Heart left ventricle (tissue), 16 donors: ENCODE results near the gene GPN3. TPM values are rescaled to one million over a fixed set of nuclear protein-coding genes. Genes with fewer than 3 reads are reported as not detected.

Source experiments
- ATAC-seq, 4 donors: fragments of 200-7000 bp; cut with Tn5 transposase; one replicate each; pipeline ENCODE4 v1.9.1; 2020 to 2022; ENCODE audit warnings: moderate library complexity in 4 of 4, mild to moderate bottlenecking in 3 of 4, moderate number of reproducible peaks in 1 of 4
- DNase-seq, 5 donors: peaks; one replicate each; pipeline ENCODE4 v3.0.0-alpha.2; 2020
- H3K27ac ChIP-seq, 12 donors: fragments of 200-600 bp; sonication (generic) in 4 of 12; one replicate each; pipeline versions ENCODE4 v1.5.0 to v1.8.0; 2016 to 2022; ENCODE audit warnings: mild to moderate bottlenecking in 2 of 12
- H3K27me3 ChIP-seq, 9 donors: fragments of 200-600 bp; sonication (generic) in 2 of 9; one replicate each; pipeline versions ENCODE4 v1.5.1 to v1.8.0; 2016 to 2022; ENCODE audit warnings: mild to moderate bottlenecking in 3 of 9
- H3K36me3 ChIP-seq, 9 donors: fragments of 200-600 bp; sonication (generic) in 2 of 9; one replicate each; pipeline versions ENCODE4 v1.5.0 to v1.8.0; 2018 to 2022; ENCODE audit warnings: mild to moderate bottlenecking in 2 of 9
- H3K4me1 ChIP-seq, 12 donors: fragments of 200-600 bp; sonication (generic) in 4 of 12; one replicate each; pipeline versions ENCODE4 v1.5.0 to v1.8.0; 2016 to 2022; ENCODE audit warnings: mild to moderate bottlenecking in 3 of 12
- H3K4me3 ChIP-seq, 12 donors: fragments of 200-600 bp; sonication (generic) in 4 of 12; one replicate each; pipeline versions ENCODE4 v1.5.0 to v1.8.0; 2017 to 2022; ENCODE audit warnings: mild to moderate bottlenecking in 9 of 12, moderate library complexity in 4 of 12
- H3K9me3 ChIP-seq, 12 donors: fragments of 200-600 bp; sonication (generic) in 4 of 12; one replicate each; pipeline versions ENCODE4 v1.5.0 to v1.8.0; 2016 to 2022; ENCODE audit warnings: mild to moderate bottlenecking in 1 of 12
- CTCF ChIP-seq, 12 donors: fragments of 200-600 bp; sonication (generic) in 4 of 12; IDR thresholded peaks; one replicate each; pipeline versions ENCODE4 v1.5.0 to v1.8.0; 2018 to 2022; ENCODE audit warnings: antibody characterized with exemption in 12 of 12, mild to moderate bottlenecking in 5 of 12
- POLR2A ChIP-seq, 2 donors: fragments of 450-650 bp; IDR thresholded peaks; one replicate each; pipeline ENCODE4 v1.6.1; 2017; ENCODE audit warnings: antibody characterized with exemption in 2 of 2, mild to moderate bottlenecking in 2 of 2, moderate library complexity in 2 of 2
- WGBS, 4 donors: extraction: QIAGEN DNeasy Blood & Tissue Kit in 2 of 4; methylation state at CpG; one replicate each; pipeline versions ENCODE4 v1.1.5 to v1.1.7; 2013 to 2018; 5-methylcytosine and 5-hydroxymethylcytosine counted together
- intact Hi-C, 10 donors: fragments of 100-400 bp; cut with DNase I; formaldehyde crosslinking; loops; one replicate each; pipeline versions ENCODE4 v1.11.1 to v1.14.2; 2022
- polyA plus RNA-seq, 2 donors: library from polyadenylated mRNA; stranded (reverse); fragments of 200-250 nt; gene quantifications; one replicate each; pipeline ENCODE4 v1.2.3, GENCODE V29; 2013
- total RNA-seq, 9 donors: library from RNA; depleted of rRNA in 2 of 9; stranded (reverse); fragments of >200 nt in 2 of 9; fragmentation: NEBNext Ultra II Directional in 3 of 9; extraction: Animal tissue kit (Norgen Biotek cat#: 25700) in 3 of 9; gene quantifications; one replicate each; pipeline versions ENCODE4 v1.1.0 to v1.2.4, GENCODE V29; 2016 to 2023
- donor health status: ischemic (EF 13 %, LVEDD 7.1; RV severe dilation, severe dysfunction).
- donor health status: healthy with polysubstance abuse.
- donor health status: DM: no; HTN: yes; CAD: no.
- donor health status: DM: no; HTN: no; CAD: no.
- donor health status: ischemic (EF 25% LVEDD 6.9; RV normal size, moderate dysfunction).
- donor health status: ischemic (EF 25% LVEDD 5.7; RV mildly dilated, moderate dysfunction).
- donor health status: healthy.
- donor health status: DM: yes; HTN: yes; CAD: no.
- donor health status: ischemic (EF 35%, LVEDD 5.7; RV mildly dilated, moderate dysfunction).
- donor health status: nonischemic (EF 11% LVEDD 7.7; RV severe dilation, severe dysfunction).
- donor health status: DM: yes; HTN: yes; CAD: no.
- donor health status: PGD.
- donor health status: ischemic (EF 29% LVEDD 5.4; RV normal size, mild dysfunction).
- donor health status: nonischemic (EF 23%, LVEDD 6.1; RV moderate dilation, normal function).

GPN3 gene
- total and polyA plus RNA-seq, 11 donors = 14.5 to 62.2 (median 28.4) TPM

GRCh38 chr12:110513842-110514241 is 45.8 kb upstream of the GPN3 start:
- ATAC-seq = no peak

GRCh38 chr12:110508071-110508586 is 40.1 kb upstream of the GPN3 start:
- no peaks in the 10 kb centered on the region for H3K27me3 ChIP-seq
- no peaks in the 10 kb centered on the region for H3K36me3 ChIP-seq
- no peak for ATAC-seq
- DNase-seq = no peak
- H3K4me1 ChIP-seq = peaks cover 0 to 4% (median 0%) of the 10 kb centered on the region in 12 donors
- no peaks in the 10 kb centered on the region for H3K9me3 ChIP-seq
- intact Hi-C loops = loop anchor here in 1 of 10 donors (10.0 kb wide), 1 partner anchor 187 kb away; no protein-coding TSS in a partner anchor
- 86 to 90% (median 87%) methylated on average over 4 of the region's 4 CpGs for WGBS, 4 donors
- TF ChIP-seq POLR2A (IDR thresholded peaks at IDR 0.05) = no peak
- no peak for TF ChIP-seq CTCF (IDR thresholded peaks at IDR 0.05)
- no peak overlapping the region for H3K27ac ChIP-seq
- H3K4me3 ChIP-seq = no peak overlapping the region

More at GRCh38 chr12:110513842-110514241, 45.8 kb upstream of the GPN3 start:
- peaks cover 0 to 4% (median 0%) of the 10 kb centered on the region in 12 donors for H3K4me1 ChIP-seq
- H3K36me3 ChIP-seq = no peaks in the 10 kb centered on the region
- no peak overlapping the region for H3K4me3 ChIP-seq
- H3K27ac ChIP-seq = no peak overlapping the region
- H3K9me3 ChIP-seq = no peaks in the 10 kb centered on the region
- 70 to 75% (median 70%) methylated on average over 6 of the region's 6 CpGs for WGBS, 4 donors
- intact Hi-C loops = loop anchor here (1.0 to 10.0 kb wide), 13 partner anchors 85 to 373 kb away; no protein-coding TSS in a partner anchor
- no peak for DNase-seq
- TF ChIP-seq CTCF (IDR thresholded peaks at IDR 0.05) (no peak), POLR2A (IDR thresholded peaks at IDR 0.05) (no peak)
- H3K27me3 ChIP-seq = no peaks in the 10 kb centered on the region

GRCh38 chr12:110505332-110505731 is 37.3 kb upstream of the GPN3 start:
- no peak overlapping the region for H3K27ac ChIP-seq
- no peak for DNase-seq
- no peak for ATAC-seq
- H3K4me1 ChIP-seq = peaks cover 0 to 17% (median 12%) of the 10 kb centered on the region in 12 donors
- no peak overlapping the region for H3K4me3 ChIP-seq
- H3K36me3 ChIP-seq = no peaks in the 10 kb centered on the region
- intact Hi-C loops = loop anchor here in 1 of 10 donors (10.0 kb wide), 1 partner anchor 189 kb away; no protein-coding TSS in a partner anchor
- H3K9me3 ChIP-seq = no peaks in the 10 kb centered on the region
- H3K27me3 ChIP-seq = no peaks in the 10 kb centered on the region
- no peak for TF ChIP-seq CTCF (IDR thresholded peaks at IDR 0.05)
- no peak for TF ChIP-seq POLR2A (IDR thresholded peaks at IDR 0.05)
- 69 to 75% (median 74%) methylated on average over 3 of the region's 3 CpGs for WGBS, 4 donors

- WGBS, 4 donors = 83 to 90% (median 88%) methylated on average over 1 of the region's 1 CpG
- no peak for TF ChIP-seq CTCF (IDR thresholded peaks at IDR 0.05)
- TF ChIP-seq POLR2A (IDR thresholded peaks at IDR 0.05) = no peak
- no peak overlapping the region for H3K27ac ChIP-seq
- ATAC-seq (no peak), DNase-seq (no peak)
- peaks cover 0 to 35% (median 27%) of the 10 kb centered on the region in 12 donors for H3K4me1 ChIP-seq
- H3K36me3 ChIP-seq = peaks cover 0 to 9% (median 0%) of the 10 kb centered on the region in 9 donors
- intact Hi-C loops = loop anchor here in 7 of 10 donors (2.0 to 10.0 kb wide), 5 partner anchors 35 to 384 kb away; partner anchors contain the start of genes FAM216A (in 5 of the 7), GPN3 (in 5 of the 7) and ARPC3 (in 3 of the 7)
- H3K4me3 ChIP-seq = no peak overlapping the region
- no peaks in the 10 kb centered on the region for H3K9me3 ChIP-seq
- no peaks in the 10 kb centered on the region for H3K27me3 ChIP-seq
These were observed 35.4 kb upstream of the GPN3 start for GRCh38 chr12:110503432-110503831.
